GM21360 (cell line): ENCODE results near the gene CYP4F11.
"Not testable (repeated sequence)": the region's sequence is repeated elsewhere in the genome, so short reads cannot be mapped to it uniquely, and the experiment has no call there.

Experiments
- ATAC-seq: cut with Tn5 transposase; IDR thresholded peaks from one replicate; pipeline ENCODE4 v1.9.1; 2021; ENCODE audit warnings: mild to moderate bottlenecking, moderate library complexity; ENCODE audit not compliant: unreplicated experiment

CYP4F11 gene

DNA sequence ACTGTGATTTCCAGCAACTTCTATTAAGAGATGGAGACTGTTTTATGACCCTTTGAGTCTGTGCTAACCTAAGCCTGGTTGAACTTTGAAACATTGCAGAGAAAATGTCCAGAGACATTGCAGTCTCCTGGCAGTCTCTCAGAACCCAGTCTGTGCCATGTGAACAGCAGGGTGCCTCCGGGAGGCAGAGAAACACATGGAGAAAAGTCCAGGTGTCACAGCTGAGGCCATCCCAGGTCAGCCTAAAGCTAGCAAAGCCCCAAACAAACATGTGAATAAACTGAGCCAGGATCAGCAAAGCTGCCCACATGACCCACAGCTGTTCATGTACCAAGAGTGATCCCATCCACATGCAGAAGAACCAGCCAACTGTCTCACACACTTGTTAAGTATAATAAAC is 7.8 kb downstream of the CYP4F11 start:
- no peak for ATAC-seq

DNA sequence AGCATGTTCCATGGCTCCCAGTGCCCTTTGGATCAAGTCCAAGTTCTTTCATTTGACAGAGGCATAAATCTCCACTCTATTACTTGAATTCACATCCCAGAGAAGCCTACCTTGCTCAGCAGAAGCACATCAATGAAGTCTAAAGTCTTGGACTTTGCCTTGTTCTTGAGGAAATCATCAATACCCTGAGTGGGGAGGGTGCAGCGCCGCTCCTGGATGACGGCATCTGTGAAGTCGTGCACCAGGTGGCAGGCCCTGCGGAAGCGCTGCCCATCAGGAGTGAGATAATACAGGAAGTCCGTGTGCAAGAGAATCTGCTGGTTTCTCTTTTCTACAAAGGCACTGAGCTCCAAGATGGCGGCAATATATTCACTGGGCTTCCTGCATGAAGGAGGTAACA is 10.6 kb downstream of the CYP4F11 start:
- ATAC-seq = no peak

DNA sequence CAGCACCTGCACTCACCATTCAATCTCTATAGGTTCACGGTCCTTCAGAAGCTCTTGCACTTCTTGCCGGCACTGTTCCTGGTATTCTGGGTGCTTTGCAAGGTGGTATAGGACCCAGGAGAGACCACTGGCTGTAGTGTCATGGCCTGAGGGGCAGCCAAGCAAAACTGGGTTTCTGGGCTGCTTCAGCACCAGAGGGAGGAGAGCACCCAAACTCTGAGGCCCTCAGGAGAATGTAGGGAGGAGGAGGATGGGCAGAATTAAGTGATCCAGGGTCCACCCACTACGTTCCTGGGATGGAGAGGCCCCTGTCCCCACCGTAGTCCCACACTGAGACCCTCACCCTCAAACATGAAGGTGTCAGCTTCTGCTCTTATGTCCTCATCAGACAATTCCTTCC is 12.3 kb downstream of the CYP4F11 start:
- ATAC-seq = no peak

DNA sequence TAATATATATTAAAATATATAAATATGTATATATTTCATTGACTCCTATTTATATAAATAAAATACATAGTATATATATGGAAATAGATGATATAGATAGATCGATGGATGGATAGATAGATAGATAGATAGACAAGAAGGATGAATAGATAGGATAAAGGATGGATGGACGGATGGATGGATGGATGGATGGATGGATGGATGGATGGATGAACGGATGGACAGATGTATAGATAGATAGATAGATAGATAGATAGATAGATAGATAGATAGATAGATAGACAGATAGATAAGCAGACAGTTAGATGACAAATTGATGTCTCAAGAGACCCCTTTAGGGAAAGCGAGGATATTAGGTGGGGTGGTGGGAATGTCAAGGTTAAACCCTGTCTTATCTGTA is 15.1 kb downstream of the CYP4F11 start:
- no peak for ATAC-seq

DNA sequence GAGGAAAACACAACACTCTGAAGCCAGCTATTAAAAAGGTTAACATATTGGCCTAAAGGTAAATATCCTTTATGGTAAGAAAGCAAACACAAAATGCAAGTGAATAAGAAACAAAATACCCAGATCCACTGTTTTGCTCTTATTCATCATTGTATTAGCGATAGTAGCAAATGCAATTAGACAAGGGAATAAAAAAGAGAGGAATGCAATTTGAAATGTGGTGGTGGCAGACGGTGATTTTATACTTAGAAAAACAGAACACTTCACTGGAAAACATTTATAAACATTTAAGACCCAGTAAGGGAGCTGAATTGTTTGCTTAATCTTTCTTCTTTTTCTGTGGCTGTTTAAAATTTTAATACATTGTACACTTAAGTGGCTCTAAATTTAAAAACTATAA is 19.2 kb downstream of the CYP4F11 start:
- ATAC-seq = no peak

DNA sequence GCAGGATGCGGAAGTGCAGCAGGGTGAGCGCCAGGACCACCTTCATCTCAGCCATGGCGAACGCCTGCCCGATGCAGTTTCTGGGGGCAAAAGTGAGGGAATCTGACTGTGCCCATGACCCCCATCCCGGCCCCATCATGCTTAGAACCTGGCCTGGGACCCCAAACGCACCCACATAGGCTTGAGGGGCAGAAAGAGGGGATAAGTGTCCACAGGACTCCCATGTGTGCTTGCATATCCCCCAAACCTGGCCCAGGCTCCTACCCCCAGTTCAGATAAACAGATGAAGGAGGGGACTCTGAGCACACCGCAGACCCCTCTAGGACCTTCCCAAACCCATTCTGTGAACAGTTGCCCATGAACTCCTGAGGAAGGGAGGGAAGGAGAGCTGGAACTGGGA is 20.5 kb downstream of the CYP4F11 start:
- no peak for ATAC-seq

DNA sequence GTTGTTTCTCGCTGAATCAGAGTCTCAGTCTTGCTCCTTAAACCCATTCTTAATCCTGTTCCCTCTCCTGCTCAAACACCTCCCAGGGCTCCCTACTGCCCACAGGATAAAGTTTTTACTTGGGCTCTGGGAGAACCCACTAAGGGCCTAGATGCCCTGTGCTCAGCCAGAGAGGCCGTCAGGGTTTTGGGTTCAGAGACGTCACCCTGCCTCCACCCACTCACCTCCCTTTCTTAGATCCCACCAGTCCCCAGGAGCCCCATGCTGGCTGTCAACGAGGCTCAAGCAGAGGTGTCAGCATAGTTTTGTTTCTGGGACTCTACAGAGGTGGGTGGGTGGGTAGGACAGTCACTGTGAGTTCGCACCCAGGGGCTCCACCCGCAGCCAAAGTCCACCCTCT is 20.9 kb downstream of the CYP4F11 start:
- no peak for ATAC-seq

DNA sequence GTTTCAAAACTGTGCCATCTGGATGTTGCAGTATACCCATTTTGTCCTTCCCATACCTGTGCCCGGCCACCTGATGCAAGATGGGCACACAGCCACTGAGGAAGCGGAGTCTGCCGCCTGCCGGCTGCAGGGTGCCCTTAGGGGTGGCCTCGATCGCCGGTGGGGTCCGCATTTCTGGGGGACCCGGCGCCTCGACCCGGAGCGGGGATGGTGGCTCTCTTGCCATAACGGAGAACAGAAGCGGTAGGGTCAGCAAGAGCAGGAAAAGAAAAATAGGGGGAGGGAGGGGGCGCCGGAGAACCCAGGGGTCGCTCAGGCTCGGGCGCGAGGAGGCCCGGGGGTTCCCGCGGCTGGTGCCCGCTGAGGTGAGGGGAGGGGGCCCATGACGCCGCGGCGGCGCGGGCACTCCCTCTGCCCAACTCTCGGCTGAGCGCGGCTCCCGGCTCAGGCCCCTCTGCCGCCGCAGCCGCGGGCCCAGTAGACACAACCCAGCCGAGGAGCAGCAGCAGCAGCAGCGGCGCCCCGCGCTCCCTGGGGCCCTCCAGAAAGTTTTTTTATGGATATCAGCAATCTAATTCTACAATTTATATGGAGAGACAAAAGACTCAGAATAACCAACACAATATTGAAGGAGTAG is 22.6 kb downstream of the CYP4F11 start:
- no peak for ATAC-seq

DNA sequence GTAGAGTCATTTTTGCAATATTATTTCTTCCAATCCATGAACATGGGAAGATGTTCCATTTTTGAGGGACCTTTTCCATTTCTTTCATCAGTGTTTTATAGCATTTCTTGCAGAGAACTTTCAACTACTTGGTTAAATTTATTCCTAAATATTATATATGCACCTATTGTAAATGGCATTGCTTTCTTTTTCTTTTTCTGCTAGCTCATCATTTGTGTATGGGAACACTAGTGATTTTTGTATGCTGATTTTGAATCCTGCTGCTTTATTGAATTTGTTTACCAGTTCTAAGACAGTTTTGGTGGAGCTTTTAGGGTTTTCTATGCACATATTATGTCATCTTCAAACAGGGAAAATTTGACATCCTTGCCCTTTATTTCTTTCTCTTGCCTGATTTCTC is 29.3 kb downstream of the CYP4F11 start:
- ATAC-seq = no peak

DNA sequence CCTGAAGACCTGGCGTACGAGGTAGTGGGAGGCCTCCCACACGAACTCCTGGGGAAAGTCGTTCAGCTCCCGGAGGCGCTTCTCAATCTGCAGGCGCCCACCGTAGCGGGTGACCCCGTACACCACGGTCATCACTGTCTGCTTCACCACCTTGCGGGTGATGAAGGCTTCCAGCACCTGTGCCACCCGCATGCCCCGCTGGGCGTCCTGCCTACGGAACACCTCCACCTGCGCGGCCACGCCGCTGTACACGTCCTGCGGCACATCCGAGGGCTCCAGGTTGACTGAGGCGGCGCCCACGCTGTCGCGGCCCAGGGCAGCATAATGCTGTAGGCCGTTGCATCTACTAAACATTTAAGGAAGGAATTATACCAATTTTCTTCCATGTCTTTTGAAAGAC is 31.4 kb downstream of the CYP4F11 start:
- ATAC-seq = not testable (repeated sequence)

DNA sequence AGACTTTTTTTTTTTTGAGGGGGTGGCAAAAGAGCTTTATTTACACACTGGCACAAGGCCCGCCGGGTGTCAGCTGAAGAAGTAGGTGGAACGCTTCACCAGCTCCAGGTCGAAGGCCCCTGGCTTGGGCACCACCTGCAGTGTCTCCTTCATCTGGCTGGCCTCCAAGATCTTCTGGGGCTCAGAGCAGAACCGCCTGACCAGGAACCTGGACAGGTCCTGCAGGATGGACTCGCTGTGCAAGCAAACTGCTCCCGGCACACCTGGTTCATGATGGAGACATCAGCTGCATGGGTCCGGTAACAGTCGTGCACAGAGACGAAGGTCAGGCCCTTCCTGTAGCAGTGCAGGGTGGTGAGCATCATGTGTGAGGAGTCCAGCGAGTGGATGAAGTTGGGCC is 32.1 kb downstream of the CYP4F11 start:
- ATAC-seq = no peak

DNA sequence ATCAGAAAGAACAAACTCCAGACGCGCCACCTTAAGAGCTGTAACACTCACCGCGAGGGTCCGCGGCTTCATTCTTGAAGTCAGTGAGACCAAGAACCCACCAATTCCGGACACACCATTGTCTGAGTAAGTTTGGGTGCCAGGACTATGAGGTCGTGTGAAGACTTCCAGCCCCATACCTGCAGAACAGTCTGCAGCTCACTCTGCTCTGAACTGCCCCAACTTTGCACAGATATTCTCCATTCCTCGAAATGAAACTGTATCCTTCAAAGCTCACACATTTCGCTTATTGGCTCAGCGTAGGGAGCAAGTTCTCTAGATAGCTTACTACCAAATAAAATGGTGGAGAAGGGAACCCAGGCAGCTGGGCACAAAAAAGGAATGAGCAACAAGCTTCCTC is 33.8 kb downstream of the CYP4F11 start:
- ATAC-seq = no peak

DNA sequence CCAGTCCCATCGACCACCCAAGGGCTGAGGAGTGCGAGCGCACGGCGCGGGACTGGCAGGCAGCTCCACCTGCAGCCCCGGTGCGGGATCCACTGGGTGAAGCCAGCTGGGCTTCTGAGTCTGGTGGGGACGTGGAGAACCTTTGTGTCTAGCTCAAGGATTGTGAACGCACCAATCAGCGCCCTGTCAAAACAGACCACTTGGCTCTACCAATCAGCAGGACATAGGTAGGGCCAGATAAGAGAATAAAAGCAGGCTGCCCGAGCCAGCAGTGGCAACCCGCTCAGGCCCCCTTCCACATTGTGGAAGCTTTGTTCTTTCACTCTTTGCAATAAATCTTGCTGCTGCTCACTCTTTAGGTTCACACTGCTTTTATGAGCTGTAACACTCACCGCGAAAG is 34.3 kb downstream of the CYP4F11 start:
- not testable (repeated sequence) for ATAC-seq

DNA sequence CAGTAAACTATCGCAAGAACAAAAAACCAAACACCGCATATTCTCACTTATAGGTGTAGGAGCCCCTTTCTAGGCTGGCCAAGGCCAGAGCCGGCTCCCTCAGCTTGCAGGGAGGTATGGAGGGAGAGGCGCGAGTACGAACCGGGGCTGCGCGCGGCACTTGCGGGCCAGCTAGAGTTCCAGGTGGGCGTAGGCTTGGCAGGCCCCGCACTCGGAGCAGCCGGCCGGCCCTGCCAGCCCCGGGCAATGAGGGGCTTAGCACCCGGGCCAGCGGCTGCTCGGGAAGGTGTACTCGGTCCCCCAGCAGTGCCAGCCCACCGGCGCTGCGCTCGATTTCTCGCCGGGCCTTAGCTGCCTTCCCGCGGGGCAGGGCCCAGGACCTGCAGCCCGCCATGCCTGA is 34.8 kb downstream of the CYP4F11 start:
- not testable (repeated sequence) for ATAC-seq

DNA sequence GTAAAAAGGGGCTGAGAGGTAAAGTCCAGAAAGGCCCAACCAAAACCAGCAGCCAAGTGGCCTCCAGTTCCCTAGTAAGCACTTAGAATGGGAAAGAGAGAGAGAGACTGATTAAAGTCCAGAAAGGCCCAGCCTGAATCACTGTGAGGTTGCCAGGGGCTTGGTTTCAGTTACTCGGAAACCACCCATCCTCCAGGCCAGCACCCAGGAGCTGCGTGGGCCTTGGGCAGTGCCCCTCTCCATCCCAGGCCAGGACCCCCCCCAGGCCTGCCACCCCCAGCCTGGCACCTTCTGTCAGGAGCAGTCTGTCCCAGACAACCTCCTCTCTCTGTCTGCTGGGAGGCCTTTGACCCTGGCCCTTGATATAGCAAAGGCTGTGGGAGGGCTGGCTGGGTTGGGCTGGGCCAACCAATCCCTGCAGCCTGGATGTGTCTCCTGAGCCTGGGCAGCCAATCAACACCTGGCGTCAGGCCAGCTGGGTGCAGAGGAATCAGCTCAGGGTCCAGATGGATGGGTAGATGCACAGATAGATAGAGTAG is 36.5 kb downstream of the CYP4F11 start, which contains the start of gene CYP4F2:
CYP4F2 (minus strand) TSS at position 337 of the 539 bp plus-strand sequence. CDS start 463 bp downstream, outside the sequence.
- ATAC-seq = no peak

DNA sequence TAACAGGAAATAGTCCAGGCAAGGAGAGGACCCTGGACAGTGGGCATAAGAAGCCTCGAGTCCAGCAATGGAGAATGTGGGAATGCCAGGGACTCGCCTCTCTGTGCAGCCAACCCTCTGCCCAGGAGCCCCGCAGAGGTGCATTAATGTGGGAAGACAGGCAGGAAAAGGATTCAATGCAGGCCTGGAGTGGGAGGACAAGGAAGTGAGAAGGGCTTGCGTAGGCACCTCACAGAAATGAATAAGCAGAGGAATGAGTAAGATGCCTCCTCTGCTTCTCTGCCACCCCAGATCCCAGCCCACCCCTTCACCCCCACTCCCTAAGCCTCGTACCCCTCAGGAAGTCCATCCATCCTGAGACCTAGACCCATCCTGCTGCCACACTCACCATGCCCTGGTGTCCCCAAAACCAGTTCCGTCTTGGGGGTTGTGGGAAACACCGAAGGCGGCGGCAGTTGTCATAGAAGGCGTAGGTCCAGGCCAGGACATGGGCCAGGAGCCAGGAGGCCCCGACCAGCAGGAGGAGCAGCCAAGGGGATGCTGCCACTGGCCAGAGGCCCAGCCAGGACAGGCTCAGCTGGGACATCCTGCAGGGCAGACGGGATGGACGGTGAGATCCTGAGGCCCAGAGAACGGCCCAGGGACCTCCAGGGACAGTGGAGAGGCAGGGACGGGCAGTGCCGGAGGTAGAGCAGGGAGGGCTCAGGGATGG is 37.1 kb downstream of the CYP4F11 start:
- no peak for ATAC-seq

DNA sequence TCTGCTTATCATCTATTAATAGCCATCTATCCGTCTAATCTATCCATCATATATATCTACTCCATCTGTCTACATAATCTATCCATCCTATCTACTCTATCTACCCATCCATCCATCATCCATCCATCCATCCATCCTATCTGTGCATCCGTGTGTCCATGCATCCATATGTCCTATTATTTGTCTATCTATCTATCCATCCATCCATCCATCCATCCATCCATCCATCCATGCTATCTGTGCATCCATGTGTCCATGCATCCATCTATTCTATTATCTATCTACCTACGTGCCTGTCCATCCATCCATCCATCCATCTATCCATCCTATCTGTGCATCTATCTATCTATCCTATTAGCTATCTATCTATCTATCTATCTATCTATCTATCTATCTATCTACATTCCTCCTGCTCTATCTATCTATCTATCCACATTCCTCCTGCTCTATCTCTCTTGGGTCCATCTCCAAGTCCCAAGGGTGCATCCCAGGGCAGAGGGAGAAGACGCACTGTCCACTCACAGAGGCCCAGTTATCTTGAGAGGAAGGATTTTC is 38.4 kb downstream of the CYP4F11 start:
- no peak for ATAC-seq

DNA sequence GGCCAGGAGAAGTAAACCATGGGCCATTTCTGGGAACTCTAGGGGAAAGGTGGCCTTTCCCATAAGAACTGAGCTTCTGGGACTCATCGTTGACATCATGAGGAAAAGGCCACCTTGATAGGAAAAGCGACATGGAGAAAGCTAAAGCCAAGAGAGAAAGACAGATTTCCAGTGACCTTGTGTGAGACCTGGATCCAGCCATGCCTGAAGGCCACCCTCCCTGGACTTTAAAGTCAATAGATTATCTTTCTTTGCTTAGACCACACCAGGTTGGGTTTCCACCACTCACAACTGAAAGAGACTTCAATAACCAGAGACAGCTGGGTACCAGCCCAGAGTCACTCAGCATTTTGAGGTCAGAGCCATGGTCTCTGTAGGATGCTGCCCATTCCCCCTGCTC is 40.0 kb downstream of the CYP4F11 start:
- no peak for ATAC-seq

DNA sequence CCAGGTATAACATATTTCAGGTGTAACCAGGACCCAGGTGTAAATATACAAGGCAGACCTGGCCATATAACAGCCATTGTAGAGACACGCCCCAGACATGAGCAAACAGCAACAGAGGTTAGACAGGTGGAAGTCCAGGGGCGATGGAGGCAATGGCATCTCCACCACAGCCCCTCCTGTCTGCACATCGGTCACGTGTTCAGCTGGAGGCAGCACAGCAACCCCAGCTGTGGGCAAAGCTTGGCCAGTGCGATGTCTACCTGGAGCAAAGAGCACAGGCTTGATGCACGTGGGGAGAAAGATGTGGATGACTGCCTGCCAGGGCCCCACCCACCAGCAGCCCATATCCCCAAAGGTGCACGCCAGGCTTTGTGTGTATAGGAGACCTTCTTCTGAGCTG is 40.9 kb downstream of the CYP4F11 start:
- no peak for ATAC-seq

DNA sequence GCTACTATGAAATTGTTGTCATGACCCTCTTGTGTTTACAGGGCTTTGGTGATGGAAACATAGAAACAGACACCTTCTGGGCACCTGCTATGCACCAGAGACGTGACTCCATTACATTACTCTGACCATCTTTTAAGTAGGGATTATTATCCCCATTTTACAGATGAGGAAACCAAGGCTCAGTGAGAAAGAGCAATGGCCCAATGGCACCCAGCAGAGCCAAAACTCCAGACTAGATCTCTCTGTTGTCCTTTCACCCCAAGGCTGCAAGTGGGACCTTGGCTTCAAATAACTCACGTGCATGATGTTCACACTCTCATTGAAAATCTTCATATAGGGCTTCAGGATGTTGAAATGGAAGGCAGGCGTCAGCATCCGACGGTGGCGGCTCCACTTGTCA is 42.3 kb downstream of the CYP4F11 start:
- no peak for ATAC-seq

DNA sequence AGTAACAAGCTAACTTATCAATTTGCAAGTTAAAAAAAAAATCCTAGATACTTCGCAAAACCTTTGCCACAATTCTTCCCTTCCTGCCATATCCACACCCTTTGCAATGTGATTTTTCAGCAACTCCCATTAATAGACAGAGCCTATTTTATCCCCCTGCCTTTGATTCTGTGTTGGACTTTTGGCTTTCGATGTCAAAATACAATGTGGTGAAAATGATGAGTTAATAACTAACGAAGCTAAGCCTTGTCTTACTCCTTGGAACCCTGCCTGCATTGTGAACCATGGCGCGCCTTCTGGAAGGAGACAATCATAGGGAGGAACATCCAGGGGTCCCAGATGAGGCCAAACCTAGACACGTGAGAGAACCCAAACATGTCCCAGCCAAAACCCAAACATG is 42.9 kb downstream of the CYP4F11 start:
- ATAC-seq = no peak

DNA sequence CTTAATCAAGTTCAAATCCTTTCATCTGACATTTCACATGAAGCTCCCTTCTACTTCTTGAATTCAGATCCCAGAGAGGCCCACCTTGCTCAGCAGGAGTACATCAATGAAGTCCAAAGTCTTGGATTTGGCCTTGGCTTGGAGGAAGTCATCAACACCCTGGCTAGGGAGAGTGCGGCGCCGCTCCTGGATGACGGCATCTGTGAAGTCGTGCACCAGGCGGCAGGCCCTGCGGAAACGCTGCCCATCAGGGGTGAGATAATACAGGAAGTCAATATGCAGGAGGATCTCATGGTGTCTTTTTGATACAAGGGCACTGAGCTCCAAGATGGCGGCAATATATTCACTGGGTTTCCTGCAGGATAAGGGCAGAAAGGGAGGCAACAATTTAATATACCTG is 45.0 kb downstream of the CYP4F11 start:
- not testable (repeated sequence) for ATAC-seq
